Measurements from ENCODE around the gene PCDHB6.
"Not testable (repeated sequence)": the region's sequence is repeated elsewhere in the genome, so short reads cannot be mapped to it uniquely, and the experiment has no call there.

PCDHB6 gene

DNA sequence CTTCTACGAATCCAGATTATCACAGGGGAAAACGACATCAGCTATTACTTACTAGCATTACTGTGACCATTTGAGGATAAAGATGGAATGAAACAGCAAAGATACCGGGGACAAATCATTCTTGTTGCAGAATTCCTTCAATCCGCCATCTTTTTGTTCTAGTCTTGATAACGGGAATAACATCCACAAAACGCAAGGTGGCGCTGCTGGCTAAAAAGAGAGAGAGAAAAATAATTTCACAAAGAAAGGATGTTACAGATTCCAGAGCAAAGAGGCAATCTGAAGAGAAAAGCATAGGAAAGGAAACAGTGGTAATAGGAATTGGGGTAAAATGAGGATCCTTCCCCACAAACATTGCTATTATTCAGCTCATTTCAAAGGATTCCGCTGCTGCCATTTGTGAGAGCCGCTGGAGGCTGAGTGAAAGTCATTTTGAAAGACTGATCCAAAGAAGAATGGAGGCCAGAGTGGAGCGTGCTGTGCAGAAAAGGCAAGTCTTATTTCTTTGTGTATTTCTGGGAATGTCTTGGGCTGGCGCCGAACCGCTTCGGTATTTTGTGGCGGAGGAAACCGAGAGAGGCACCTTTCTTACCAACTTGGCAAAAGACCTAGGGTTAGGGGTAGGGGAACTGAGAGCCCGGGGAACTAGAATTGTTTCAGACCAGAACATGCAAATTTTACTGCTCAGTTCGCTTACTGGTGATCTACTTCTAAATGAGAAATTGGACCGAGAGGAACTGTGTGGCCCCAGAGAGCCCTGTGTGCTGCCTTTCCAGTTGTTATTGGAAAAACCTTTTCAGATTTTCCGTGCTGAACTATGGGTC lies 22.7 kb downstream of the PCDHB6 start, which contains the start of gene PCDHB7:
Gene PCDHB7 (plus strand): TSS at position 264 of the 824 bp plus-strand sequence. CDS start 192 bp downstream, at position 456.
- DNase-seq, result peak; percentile 13

GRCh38 chr5:141174291-141175104 lies 24.6 kb downstream of the PCDHB6 start:
- DNase-seq, result not testable (repeated sequence)

DNA sequence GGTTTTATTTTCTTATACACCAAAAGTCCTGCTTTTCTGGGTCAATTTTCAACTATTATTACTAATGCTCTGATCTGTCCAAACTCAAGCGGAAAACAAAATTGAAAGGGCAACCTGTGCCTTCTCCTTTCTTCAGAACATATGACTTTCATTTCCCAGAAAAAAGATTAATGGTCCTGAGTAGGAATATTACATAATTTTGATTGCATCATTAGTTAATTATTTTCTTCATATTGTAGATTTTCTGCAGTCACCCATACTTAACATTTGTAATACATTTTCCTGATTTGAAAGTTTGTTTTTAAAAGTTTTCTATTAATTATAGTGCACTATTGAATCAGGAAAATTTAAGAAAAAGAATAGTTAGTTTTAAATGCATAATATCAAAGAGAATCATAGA lies 26.1 kb downstream of the PCDHB6 start:
- no peak for DNase-seq

- DNase-seq, result not testable (repeated sequence)
Observed at GRCh38 chr5:141177577-141178191, 27.8 kb downstream of the PCDHB6 start, which contains the start of gene PCDHB8. PCDHB8 (plus strand) TSS chr5:141177790; CDS start chr5:141178035, 245 bp downstream.

GRCh38 chr5:141179371-141179770 lies 29.5 kb downstream of the PCDHB6 start:
- not testable (repeated sequence) for DNase-seq

- DNase-seq, result not testable (repeated sequence)
Observed at GRCh38 chr5:141179876-141180275, 30.0 kb downstream of the PCDHB6 start.

GRCh38 chr5:141180313-141180712 lies 30.5 kb downstream of the PCDHB6 start:
- no peak for DNase-seq

DNA sequence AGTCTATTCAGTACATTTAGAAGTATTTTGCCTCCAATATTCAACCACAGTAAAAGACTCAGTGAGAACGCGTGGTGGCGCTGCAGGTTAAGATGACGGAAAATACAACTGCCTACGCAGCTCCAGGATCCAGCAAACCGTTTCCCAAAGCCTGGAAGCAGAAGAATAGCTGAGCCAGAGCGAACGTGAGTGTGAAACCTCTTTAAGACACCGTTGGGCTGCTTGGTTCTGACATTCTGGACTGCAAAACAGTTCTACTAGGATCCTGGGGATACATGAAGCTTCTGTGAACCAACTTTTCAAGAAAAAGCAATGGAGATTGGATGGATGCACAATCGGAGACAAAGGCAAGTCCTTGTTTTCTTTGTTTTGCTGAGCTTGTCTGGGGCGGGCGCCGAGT lies 32.4 kb downstream of the PCDHB6 start, which contains the start of gene PCDHB16:
Gene PCDHB16 (plus strand): TSS at position 140 of the 400 bp plus-strand sequence. CDS start 173 bp downstream, at position 313.
- DNase-seq, result no peak

DNA sequence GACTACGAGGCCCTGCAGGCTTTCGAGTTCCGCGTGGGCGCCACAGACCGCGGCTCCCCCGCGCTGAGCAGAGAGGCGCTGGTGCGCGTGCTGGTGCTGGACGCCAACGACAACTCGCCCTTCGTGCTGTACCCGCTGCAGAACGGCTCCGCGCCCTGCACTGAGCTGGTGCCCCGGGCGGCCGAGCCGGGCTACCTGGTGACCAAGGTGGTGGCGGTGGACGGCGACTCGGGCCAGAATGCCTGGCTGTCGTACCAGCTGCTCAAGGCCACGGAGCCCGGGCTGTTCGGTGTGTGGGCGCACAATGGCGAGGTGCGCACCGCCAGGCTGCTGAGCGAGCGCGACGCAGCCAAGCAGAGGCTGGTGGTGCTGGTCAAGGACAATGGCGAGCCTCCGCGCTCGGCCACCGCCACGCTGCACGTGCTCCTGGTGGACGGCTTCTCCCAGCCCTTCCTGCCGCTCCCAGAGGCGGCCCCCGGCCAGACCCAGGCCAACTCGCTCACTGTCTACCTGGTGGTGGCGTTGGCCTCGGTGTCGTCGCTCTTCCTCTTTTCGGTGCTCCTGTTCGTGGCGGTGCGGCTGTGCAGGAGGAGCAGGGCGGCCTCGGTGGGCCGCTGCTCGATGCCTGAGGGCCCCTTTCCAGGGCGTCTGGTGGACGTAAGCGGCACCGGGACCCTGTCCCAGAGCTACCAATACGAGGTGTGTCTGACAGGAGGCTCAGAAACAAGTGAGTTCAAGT lies 34.4 kb downstream of the PCDHB6 start:
- not testable (repeated sequence) for DNase-seq

DNA sequence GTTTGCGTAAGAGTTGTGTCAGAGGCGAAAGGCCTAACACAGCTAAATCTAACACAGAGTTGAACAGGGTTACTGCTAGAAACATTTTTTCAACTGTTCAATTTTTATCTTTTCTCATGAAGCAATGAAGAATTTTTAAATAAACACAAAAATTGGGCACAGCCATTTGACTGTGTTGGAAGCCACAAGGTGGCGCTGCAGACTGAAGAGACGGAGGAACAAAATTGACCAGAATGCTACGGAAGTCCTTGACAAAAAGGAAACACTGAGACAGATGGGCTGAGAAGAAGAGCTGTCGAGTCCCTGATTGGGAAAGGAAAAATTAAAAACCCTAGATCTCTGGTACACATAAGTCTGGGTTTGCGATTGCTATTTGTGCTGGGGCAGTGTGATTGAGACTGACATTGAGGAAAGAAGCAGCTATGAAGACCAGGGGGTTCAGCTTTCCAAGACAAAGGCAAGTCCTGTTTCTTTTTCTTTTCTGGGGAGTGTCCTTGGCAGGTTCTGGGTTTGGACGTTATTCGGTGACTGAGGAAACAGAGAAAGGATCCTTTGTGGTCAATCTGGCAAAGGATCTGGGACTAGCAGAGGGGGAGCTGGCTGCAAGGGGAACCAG lies 37.1 kb downstream of the PCDHB6 start, which contains the start of gene PCDHB9:
Gene PCDHB9 (plus strand): TSS at position 265 of the 616 bp plus-strand sequence. CDS start 158 bp downstream, at position 423.
- DNase-seq, result peak; percentile 19

GRCh38 chr5:141188682-141189081 lies 38.8 kb downstream of the PCDHB6 start:
- not testable (repeated sequence) for DNase-seq

- not testable (repeated sequence) for DNase-seq
Observed at GRCh38 chr5:141189131-141189530, 39.3 kb downstream of the PCDHB6 start.

DNA sequence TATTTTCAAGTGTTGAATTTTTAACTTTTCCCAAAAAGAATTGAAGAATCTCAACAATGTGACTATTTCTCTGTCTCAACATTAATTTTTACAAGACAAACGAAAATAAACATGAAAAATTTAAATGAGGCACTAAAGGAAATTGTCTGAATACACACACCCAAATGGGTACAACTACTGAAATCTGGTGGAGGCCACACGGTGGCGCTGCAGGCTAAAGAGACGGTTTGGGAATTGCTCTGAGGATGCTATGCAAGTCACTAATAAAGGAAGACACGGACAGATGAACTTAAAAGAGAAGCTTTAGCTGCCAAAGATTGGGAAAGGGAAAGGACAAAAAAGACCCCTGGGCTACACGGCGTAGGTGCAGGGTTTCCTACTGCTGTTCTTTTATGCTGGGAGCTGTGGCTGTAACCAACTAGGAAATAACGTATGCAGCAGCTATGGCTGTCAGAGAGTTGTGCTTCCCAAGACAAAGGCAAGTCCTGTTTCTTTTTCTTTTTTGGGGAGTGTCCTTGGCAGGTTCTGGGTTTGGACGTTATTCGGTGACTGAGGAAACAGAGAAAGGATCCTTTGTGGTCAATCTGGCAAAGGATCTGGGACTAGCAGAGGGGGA lies 42.4 kb downstream of the PCDHB6 start, which contains the start of gene PCDHB10:
Gene PCDHB10 (plus strand): TSS at position 244 of the 616 bp plus-strand sequence. CDS start 200 bp downstream, at position 444.
- DNase-seq, result no peak

DNA sequence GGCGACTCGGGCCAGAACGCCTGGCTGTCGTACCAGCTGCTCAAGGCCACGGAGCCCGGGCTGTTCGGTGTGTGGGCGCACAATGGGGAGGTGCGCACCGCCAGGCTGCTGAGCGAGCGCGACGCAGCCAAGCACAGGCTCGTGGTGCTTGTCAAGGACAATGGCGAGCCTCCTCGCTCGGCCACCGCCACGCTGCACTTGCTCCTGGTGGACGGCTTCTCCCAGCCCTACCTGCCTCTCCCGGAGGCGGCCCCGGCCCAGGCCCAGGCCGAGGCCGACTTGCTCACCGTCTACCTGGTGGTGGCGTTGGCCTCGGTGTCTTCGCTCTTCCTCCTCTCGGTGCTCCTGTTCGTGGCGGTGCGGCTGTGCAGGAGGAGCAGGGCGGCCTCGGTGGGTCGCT lies 44.5 kb downstream of the PCDHB6 start:
- not testable (repeated sequence) for DNase-seq

- no peak for DNase-seq
Observed at GRCh38 chr5:141196363-141196762, 46.5 kb downstream of the PCDHB6 start.

DNA sequence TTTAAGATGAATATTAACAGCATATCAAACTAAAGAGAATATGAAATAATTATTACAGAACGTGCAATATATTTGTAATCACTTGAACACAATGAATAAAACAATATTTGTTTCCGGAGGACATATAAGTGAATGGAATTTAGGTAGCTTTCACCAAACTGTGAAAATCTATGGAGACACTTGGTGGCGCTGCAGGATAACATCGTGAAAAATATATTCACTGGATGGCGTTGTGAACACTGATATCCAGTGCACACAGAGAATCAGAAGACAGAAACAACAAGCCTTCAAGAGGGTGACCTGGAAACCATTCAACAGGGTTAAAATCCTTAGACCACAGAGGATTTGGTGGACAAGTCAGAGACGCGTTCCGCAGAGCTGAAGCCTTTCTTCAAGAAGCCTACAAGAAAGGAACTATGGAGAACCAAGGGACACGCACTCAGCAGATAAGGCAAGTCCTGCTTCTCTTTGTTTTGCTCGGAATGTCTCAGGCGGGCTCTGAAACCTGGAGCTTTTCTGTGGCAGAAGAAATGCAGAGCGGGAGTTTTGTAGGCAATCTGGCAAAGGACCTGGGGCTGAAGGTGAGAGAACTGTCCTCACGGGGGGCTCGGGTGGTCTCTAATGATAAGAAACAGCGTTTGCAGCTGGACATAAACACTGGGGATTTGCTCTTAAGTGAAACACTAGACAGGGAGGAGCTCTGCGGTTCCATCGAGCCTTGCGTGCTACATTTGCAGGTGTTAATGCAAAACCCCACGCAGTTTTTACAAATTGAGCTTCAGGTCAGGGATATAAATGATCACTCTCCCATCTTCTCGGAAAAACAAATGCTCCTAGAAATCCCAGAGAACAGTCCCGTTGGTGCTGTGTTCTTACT lies 49.7 kb downstream of the PCDHB6 start, which contains the start of gene PCDHB11:
Gene PCDHB11 (plus strand): TSS at position 269 of the 877 bp plus-strand sequence. CDS start 148 bp downstream, at position 417.
- no peak for DNase-seq

- not testable (repeated sequence) for DNase-seq
Observed at GRCh38 chr5:141201126-141201525, 51.3 kb downstream of the PCDHB6 start.

DNA sequence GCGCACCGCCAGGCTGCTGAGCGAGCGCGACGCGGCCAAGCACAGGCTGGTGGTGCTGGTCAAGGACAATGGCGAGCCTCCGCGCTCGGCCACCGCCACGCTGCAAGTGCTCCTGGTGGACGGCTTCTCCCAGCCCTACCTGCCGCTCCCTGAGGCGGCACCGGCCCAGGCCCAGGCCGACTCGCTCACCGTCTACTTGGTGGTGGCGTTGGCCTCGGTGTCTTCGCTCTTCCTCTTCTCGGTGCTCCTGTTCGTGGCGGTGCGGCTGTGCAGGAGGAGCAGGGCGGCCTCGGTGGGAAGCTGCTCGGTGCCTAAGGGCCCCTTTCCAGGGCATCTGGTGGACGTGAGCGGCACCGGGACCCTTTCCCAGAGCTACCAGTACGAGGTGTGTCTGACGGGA lies 51.8 kb downstream of the PCDHB6 start:
- not testable (repeated sequence) for DNase-seq

Data from CD4-positive, alpha-beta T cell treated with Interleukin-4 for 4 hours (primary cell).